GM18511 (cell line): ENCODE results near the gene CYP2F1.

Experiments
- ATAC-seq: cut with Tn5 transposase; IDR thresholded peaks from one replicate; pipeline ENCODE4 v1.9.1; 2021; ENCODE audit warnings: mild to moderate bottlenecking, moderate library complexity; ENCODE audit not compliant: unreplicated experiment

Gene CYP2F1

DNA sequence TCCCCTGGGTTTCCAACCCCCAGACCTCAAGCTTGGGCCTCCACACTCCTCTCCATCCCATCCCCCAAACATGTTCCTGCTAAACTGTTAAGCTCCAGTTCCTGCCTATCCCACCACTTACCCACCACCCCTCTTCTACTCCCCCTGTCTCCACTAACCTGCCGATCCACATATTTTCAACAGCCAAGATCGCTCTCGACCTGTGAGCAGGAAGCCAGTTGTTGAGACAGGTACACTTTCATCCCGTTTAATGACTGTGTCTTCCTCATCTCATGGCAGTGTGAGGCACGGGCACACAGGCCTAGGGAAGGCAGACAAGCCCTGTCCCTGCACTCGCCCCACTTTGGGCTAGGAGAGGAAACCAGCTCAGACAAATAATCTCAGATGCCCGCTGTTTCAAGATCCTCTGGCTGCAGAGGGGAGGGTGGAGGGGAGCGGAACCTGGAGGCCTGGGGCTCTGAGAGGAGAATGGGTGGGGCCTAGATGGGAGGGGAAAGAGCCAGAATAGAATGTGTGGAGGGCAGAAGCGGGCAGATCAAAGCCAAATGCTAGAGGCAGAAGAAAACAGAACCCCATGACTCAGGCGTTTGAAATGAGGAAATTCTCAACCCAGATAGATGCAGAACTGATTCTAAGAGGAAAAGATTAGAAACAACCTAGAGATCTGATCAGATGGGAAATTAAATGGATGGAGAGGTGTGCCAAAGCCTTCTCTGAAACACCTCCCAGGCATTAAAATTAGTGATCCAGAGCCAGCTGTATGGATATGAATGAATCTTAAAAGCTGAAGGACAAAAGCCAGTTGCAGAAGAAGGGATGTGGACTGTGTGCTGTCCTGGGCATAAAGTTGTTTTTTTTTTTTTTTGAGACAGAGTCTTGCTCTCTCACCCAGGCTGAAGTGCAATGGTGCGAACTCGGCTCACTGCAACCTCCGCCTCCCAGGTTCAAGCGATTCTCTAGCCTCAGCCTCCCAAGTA lies 61.9 kb downstream of the CYP2F1 start:
- no peak for ATAC-seq
